Cardiac muscle cell (in vitro differentiated cells and primary cell): ENCODE measurements around the gene BPHL. TPM values are rescaled to one million over a fixed set of nuclear protein-coding genes. Genes with fewer than 3 reads are reported as not detected.
A peak's percentile ranks its signal among the peaks of the same experiment; 100 is the strongest.

Experiments
- DNase-seq, 2 donors: peaks; one replicate each; pipeline versions ENCODE4 v3.0.0 to v3.0.0-alpha.2; 2010 to 2017; ENCODE audit warnings: low read depth in 1 of 2, low spot score in 1 of 2
- H3K27ac ChIP-seq: fragments of 200-600 bp; sonication (generic); 2 replicates; pipeline ENCODE4 v1.5.1; 2016
- H3K27me3 ChIP-seq: fragments of 200-600 bp; sonication (generic); 2 replicates; pipeline ENCODE4 v1.6.0; 2016; ENCODE audit warnings: control low read depth
- H3K36me3 ChIP-seq: fragments of 200-600 bp; sonication (generic); 2 replicates; pipeline ENCODE4 v1.5.1; 2016; ENCODE audit warnings: control low read depth
- H3K4me1 ChIP-seq: fragments of 200-600 bp; sonication (generic); 2 replicates; pipeline ENCODE4 v1.8.1; 2017; ENCODE audit warnings: low read depth, mild to moderate bottlenecking, mixed run types
- H3K4me3 ChIP-seq: fragments of 200-600 bp; sonication (generic); 2 replicates; pipeline ENCODE4 v1.5.1; 2016; ENCODE audit warnings: mild to moderate bottlenecking
- H3K9me3 ChIP-seq: fragments of 200-600 bp; sonication (generic); 2 replicates; pipeline ENCODE4 v1.5.1; 2017; ENCODE audit warnings: low read depth, mild to moderate bottlenecking, control low read depth
- polyA plus RNA-seq: library from polyadenylated mRNA; unstranded; fragments of >200 nt; fragmentation: Nextera tagmentation; extraction: Ambion mirVana; gene quantifications from 2 replicates; pipeline ENCODE4 v1.2.1, GENCODE V29; 2016
- total RNA-seq: library from RNA; depleted of rRNA; stranded (reverse); fragments of >200 nt; gene quantifications from 2 replicates; pipeline ENCODE4 v1.2.3, GENCODE V29; 2016
- TF ChIP-seq, protein P1 (sequence below): IDR thresholded peaks from 2 replicates; pipeline ENCODE4 v1.5.1; 2012; ENCODE audit warnings: low read depth, mild to moderate bottlenecking, low read length

BPHL gene
- total and polyA plus RNA-seq, 2 experiments from 2014 or later = 27.2 to 72.2 TPM

GRCh38 chr6:3086282-3086946 is 32.1 kb upstream of the BPHL start:
- no peak overlapping the region for H3K27ac ChIP-seq
- H3K9me3 ChIP-seq = no peaks in the 10 kb centered on the region
- TF ChIP-seq, protein P1, sequence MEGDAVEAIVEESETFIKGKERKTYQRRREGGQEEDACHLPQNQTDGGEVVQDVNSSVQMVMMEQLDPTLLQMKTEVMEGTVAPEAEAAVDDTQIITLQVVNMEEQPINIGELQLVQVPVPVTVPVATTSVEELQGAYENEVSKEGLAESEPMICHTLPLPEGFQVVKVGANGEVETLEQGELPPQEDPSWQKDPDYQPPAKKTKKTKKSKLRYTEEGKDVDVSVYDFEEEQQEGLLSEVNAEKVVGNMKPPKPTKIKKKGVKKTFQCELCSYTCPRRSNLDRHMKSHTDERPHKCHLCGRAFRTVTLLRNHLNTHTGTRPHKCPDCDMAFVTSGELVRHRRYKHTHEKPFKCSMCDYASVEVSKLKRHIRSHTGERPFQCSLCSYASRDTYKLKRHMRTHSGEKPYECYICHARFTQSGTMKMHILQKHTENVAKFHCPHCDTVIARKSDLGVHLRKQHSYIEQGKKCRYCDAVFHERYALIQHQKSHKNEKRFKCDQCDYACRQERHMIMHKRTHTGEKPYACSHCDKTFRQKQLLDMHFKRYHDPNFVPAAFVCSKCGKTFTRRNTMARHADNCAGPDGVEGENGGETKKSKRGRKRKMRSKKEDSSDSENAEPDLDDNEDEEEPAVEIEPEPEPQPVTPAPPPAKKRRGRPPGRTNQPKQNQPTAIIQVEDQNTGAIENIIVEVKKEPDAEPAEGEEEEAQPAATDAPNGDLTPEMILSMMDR = no peak

GRCh38 chr6:3088446-3088845 is 30.1 kb upstream of the BPHL start:
- peak in 1 of 2 donors; percentile 20 for DNase-seq
- TF ChIP-seq, protein P1 = no peak

More at GRCh38 chr6:3086282-3086946, 32.1 kb upstream of the BPHL start:
- no peak overlapping the region for H3K4me3 ChIP-seq
- no peaks in the 10 kb centered on the region for H3K27me3 ChIP-seq
- no peak for DNase-seq
- peaks cover 27% of the 10 kb centered on the region for H3K36me3 ChIP-seq
- no peaks in the 10 kb centered on the region for H3K4me1 ChIP-seq

DNA sequence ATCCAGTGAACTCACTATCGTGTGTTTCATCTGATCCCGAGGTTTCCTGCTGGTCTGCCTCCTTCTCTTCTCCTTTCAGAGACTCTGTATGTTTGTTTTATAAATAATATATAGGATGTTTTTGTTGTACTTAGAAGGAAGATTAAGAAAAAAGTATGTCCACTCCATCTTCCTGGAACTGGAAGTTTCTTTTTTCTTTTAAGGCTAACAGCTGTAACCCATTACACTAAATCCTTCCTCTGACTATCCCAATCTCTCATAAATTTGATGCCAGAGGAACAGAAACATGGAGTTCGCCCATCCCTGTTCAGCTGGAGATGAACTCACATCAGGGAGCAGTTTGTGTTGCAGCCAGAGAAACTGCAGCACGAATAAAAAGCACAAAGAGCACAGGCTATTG is 29.5 kb upstream of the BPHL start:
- Histone ChIP-seq H3K4me1 (no peaks in the 10 kb centered on the region), H3K27ac (no peak overlapping the region), H3K36me3 (peaks cover 21% of the 10 kb centered on the region), H3K4me3 (no peak overlapping the region), H3K9me3 (no peaks in the 10 kb centered on the region), H3K27me3 (no peaks in the 10 kb centered on the region)
- TF ChIP-seq, protein P1 = no peak
- DNase-seq = no peak

More at GRCh38 chr6:3088446-3088845, 30.1 kb upstream of the BPHL start:
- Histone ChIP-seq H3K4me3 (no peak overlapping the region), H3K36me3 (peaks cover 23% of the 10 kb centered on the region), H3K9me3 (no peaks in the 10 kb centered on the region), H3K27ac (no peak overlapping the region), H3K4me1 (no peaks in the 10 kb centered on the region), H3K27me3 (no peaks in the 10 kb centered on the region)

GRCh38 chr6:3090013-3090412 is 28.5 kb upstream of the BPHL start:
- TF ChIP-seq, protein P1 = no peak
- Histone ChIP-seq H3K36me3 (peaks cover 23% of the 10 kb centered on the region), H3K27me3 (no peaks in the 10 kb centered on the region), H3K4me3 (no peak overlapping the region), H3K27ac (no peak overlapping the region), H3K9me3 (no peaks in the 10 kb centered on the region), H3K4me1 (no peaks in the 10 kb centered on the region)
- DNase-seq = no peak

GRCh38 chr6:3094815-3095214 is 23.7 kb upstream of the BPHL start:
- H3K9me3 ChIP-seq = no peaks in the 10 kb centered on the region
- TF ChIP-seq, protein P1 = no peak
- no peak overlapping the region for H3K27ac ChIP-seq
- no peak for DNase-seq
- H3K4me1 ChIP-seq = no peaks in the 10 kb centered on the region
- no peaks in the 10 kb centered on the region for H3K27me3 ChIP-seq
- H3K36me3 ChIP-seq = peaks cover 18% of the 10 kb centered on the region
- H3K4me3 ChIP-seq = no peak overlapping the region
